Muscle of back (tissue), 11 donors: ENCODE data around the gene E2F1. TPM values are rescaled to one million over a fixed set of nuclear protein-coding genes. Genes with fewer than 3 reads are reported as not detected.
"Not testable (repeated sequence)": the region's sequence is repeated elsewhere in the genome, so short reads cannot be mapped to it uniquely, and the experiment has no call there.

Experiments used
- DNase-seq, 3 donors: peaks; one replicate each; pipeline versions ENCODE4 v3.0.0 to v3.0.0-alpha.2; 2013
- polyA plus RNA-seq, 10 donors: library from polyadenylated mRNA; unstranded; fragments of 120-200 nt; gene quantifications; one replicate each; pipeline ENCODE4 v1.2.1, GENCODE V29; 2013; ENCODE audit not compliant: insufficient read length in 10 of 10

Gene E2F1
- polyA plus RNA-seq, 10 donors, result 9.2 to 16.5 (median 10.6) TPM

GRCh38 chr20:33658929-33659328, 27.3 kb downstream of the E2F1 start:
- DNase-seq, result no peak

GRCh38 chr20:33658510-33658909, 27.7 kb downstream of the E2F1 start:
- DNase-seq, result no peak

GRCh38 chr20:33657704-33658095, 28.5 kb downstream of the E2F1 start:
- DNase-seq, result no peak

- no peak for DNase-seq
Measured at GRCh38 chr20:33656783-33657703, 29.1 kb downstream of the E2F1 start.

- DNase-seq, result no peak
Measured at GRCh38 chr20:33656010-33656782, 30.0 kb downstream of the E2F1 start.

- DNase-seq, result no peak
Measured at GRCh38 chr20:33655164-33655563, 31.0 kb downstream of the E2F1 start.

GRCh38 chr20:33654680-33655161, 31.5 kb downstream of the E2F1 start:
- no peak for DNase-seq

- no peak for DNase-seq
Measured at GRCh38 chr20:33653900-33654596, 32.1 kb downstream of the E2F1 start.

GRCh38 chr20:33653218-33653899, 32.8 kb downstream of the E2F1 start:
- peak in 2 of 3 donors; percentile 75 to 82 for DNase-seq

- DNase-seq, result no peak
Measured at GRCh38 chr20:33651562-33652048, 34.6 kb downstream of the E2F1 start.

GRCh38 chr20:33650753-33651561, 35.2 kb downstream of the E2F1 start:
- DNase-seq, result no peak

GRCh38 chr20:33650111-33650752, 36.0 kb downstream of the E2F1 start:
- DNase-seq, result no peak

GRCh38 chr20:33649201-33649681, 36.9 kb downstream of the E2F1 start:
- DNase-seq, result peak in 2 of 3 donors; percentile 40 to 70

- DNase-seq, result no peak
Measured at GRCh38 chr20:33648396-33649004, 37.7 kb downstream of the E2F1 start.

- no peak for DNase-seq
Measured at GRCh38 chr20:33647603-33648395, 38.4 kb downstream of the E2F1 start.

GRCh38 chr20:33646959-33647602, 39.1 kb downstream of the E2F1 start:
- DNase-seq, result not testable (repeated sequence)

GRCh38 chr20:33646191-33646590, 40.0 kb downstream of the E2F1 start:
- DNase-seq, result no peak

- DNase-seq, result no peak
Measured at GRCh38 chr20:33645396-33645795, 40.8 kb downstream of the E2F1 start.
